Breast epithelium (tissue), 4 donors: ENCODE results near the gene EFCAB5. TPM values are rescaled to one million over a fixed set of nuclear protein-coding genes. Genes with fewer than 3 reads are reported as not detected.

Experiments
- DNase-seq, 2 donors: peaks; one replicate each; pipeline ENCODE4 v3.0.0-alpha.2; 2019; ENCODE audit warnings: low spot score in 2 of 2
- H3K27ac ChIP-seq, 2 donors: fragments of 200-600 bp; sonication (generic) in 1 of 2; one replicate each; pipeline ENCODE4 v1.5.1; 2016 to 2019; ENCODE audit warnings: mild to moderate bottlenecking in 1 of 2
- H3K27me3 ChIP-seq, 2 donors: fragments of 200-600 bp; sonication (generic) in 1 of 2; one replicate each; pipeline versions ENCODE4 v1.5.1 to v1.6.0; 2017 to 2019; ENCODE audit warnings: control low read depth in 1 of 2, mild to moderate bottlenecking in 1 of 2
- H3K36me3 ChIP-seq: fragments of 200-600 bp; one replicate; pipeline ENCODE4 v1.5.1; 2019
- H3K4me1 ChIP-seq, 2 donors: fragments of 200-600 bp; sonication (generic); one replicate each; pipeline ENCODE4 v1.5.1; 2016 to 2019; ENCODE audit warnings: control low read depth in 1 of 2
- H3K4me3 ChIP-seq, 3 donors: fragments of 200-600 bp; sonication (generic); 1 replicate in 2 of 3; 2 replicates in 1 of 3; pipeline ENCODE4 v1.5.1; 2016 to 2019; ENCODE audit warnings: mild to moderate bottlenecking in 3 of 3, moderate library complexity in 2 of 3
- H3K9me3 ChIP-seq, 2 donors: fragments of 200-600 bp; sonication (generic) in 1 of 2; one replicate each; pipeline ENCODE4 v1.5.1; 2016 to 2019; ENCODE audit warnings: control low read depth in 1 of 2
- CTCF ChIP-seq, 3 donors: fragments of 450-650 bp; IDR thresholded peaks; one replicate each; pipeline ENCODE4 v1.5.1; 2016 to 2017; ENCODE audit warnings: antibody characterized with exemption in 3 of 3, mild to moderate bottlenecking in 3 of 3, moderate library complexity in 3 of 3
- POLR2A ChIP-seq: fragments of 450-650 bp; IDR thresholded peaks from one replicate; pipeline ENCODE4 v1.6.1; 2016; ENCODE audit warnings: antibody characterized with exemption, mild to moderate bottlenecking, moderate library complexity
- POLR2AphosphoS5 ChIP-seq, 3 donors: sonication (generic); formaldehyde crosslinking; IDR thresholded peaks; one replicate each; pipeline ENCODE4 v1.6.1; 2017; ENCODE audit warnings: antibody characterized with exemption in 3 of 3
- intact Hi-C: fragments of 100-400 bp; cut with DNase I; formaldehyde crosslinking; loops from one replicate; pipeline ENCODE4 v1.15.1; 2023; ENCODE audit warnings: low total_unique reads
- total RNA-seq, 3 donors: library from RNA; depleted of rRNA; stranded (reverse); fragments of >200 nt; gene quantifications; one replicate each; pipeline ENCODE4 v1.1.0, GENCODE V29; 2016

EFCAB5 gene
- total RNA-seq, 3 donors from 2014 or later = 0.29 to 0.80 TPM; not detected in 1

- Histone ChIP-seq H3K27ac (no peak overlapping the region), H3K4me1 (no peaks in the 10 kb centered on the region), H3K27me3 (no peaks in the 10 kb centered on the region), H3K4me3 (no peak overlapping the region), H3K36me3 (no peaks in the 10 kb centered on the region), H3K9me3 (no peaks in the 10 kb centered on the region)
- no peak for DNase-seq
- intact Hi-C loops = no loop called here
- TF ChIP-seq POLR2A (no peak), CTCF (IDR thresholded peaks at IDR 0.05) (no peak), POLR2AphosphoS5 (IDR thresholded peaks at IDR 0.05) (no peak)
These were observed 4.7 kb upstream of the EFCAB5 start for GRCh38 chr17:29936724-29937123.

- no peaks in the 10 kb centered on the region for H3K4me1 ChIP-seq
- no peak for DNase-seq
- no peaks in the 10 kb centered on the region for H3K36me3 ChIP-seq
- TF ChIP-seq POLR2A (no peak), CTCF (IDR thresholded peaks at IDR 0.05) (no peak), POLR2AphosphoS5 (IDR thresholded peaks at IDR 0.05) (no peak)
- H3K27me3 ChIP-seq = no peaks in the 10 kb centered on the region
- no peak overlapping the region for H3K27ac ChIP-seq
- H3K9me3 ChIP-seq = no peaks in the 10 kb centered on the region
- intact Hi-C loops = no loop called here
- no peak overlapping the region for H3K4me3 ChIP-seq
These were observed 3.8 kb downstream of the EFCAB5 start for GRCh38 chr17:29945281-29945680.

- no peak for DNase-seq
- no peak overlapping the region for H3K4me3 ChIP-seq
- TF ChIP-seq POLR2A (no peak), POLR2AphosphoS5 (IDR thresholded peaks at IDR 0.05) (no peak), CTCF (IDR thresholded peaks at IDR 0.05) (no peak)
- no peaks in the 10 kb centered on the region for H3K27me3 ChIP-seq
- no peak overlapping the region for H3K27ac ChIP-seq
- H3K9me3 ChIP-seq = no peaks in the 10 kb centered on the region
- intact Hi-C loops = no loop called here
- H3K4me1 ChIP-seq = no peaks in the 10 kb centered on the region
- H3K36me3 ChIP-seq = no peaks in the 10 kb centered on the region
These were observed 7.2 kb downstream of the EFCAB5 start for GRCh38 chr17:29948448-29949215.

GRCh38 chr17:29949696-29950095 is 8.3 kb downstream of the EFCAB5 start:
- no peak overlapping the region for H3K27ac ChIP-seq
- H3K4me3 ChIP-seq = no peak overlapping the region
- peaks cover 0 to 7% of the 10 kb centered on the region in 2 donors for H3K9me3 ChIP-seq
- H3K36me3 ChIP-seq = no peaks in the 10 kb centered on the region
- intact Hi-C loops = no loop called here
- TF ChIP-seq CTCF (IDR thresholded peaks at IDR 0.05) (no peak), POLR2A (no peak), POLR2AphosphoS5 (IDR thresholded peaks at IDR 0.05) (no peak)
- H3K27me3 ChIP-seq = no peaks in the 10 kb centered on the region
- no peaks in the 10 kb centered on the region for H3K4me1 ChIP-seq
- DNase-seq = no peak

GRCh38 chr17:29954405-29954804 is 13.0 kb downstream of the EFCAB5 start:
- no peak for DNase-seq
- TF ChIP-seq POLR2AphosphoS5 (IDR thresholded peaks at IDR 0.05) (no peak), POLR2A (no peak), CTCF (IDR thresholded peaks at IDR 0.05) (no peak)
- H3K4me3 ChIP-seq = no peak overlapping the region

More at GRCh38 chr17:29954405-29954804, 13.0 kb downstream of the EFCAB5 start:
- Histone ChIP-seq H3K4me1 (no peaks in the 10 kb centered on the region), H3K27ac (no peak overlapping the region), H3K36me3 (no peaks in the 10 kb centered on the region), H3K27me3 (no peaks in the 10 kb centered on the region), H3K9me3 (peaks cover 0 to 7% of the 10 kb centered on the region in 2 donors)
- intact Hi-C loops = no loop called here
